ENCODE results near the gene SREK1.

DNA sequence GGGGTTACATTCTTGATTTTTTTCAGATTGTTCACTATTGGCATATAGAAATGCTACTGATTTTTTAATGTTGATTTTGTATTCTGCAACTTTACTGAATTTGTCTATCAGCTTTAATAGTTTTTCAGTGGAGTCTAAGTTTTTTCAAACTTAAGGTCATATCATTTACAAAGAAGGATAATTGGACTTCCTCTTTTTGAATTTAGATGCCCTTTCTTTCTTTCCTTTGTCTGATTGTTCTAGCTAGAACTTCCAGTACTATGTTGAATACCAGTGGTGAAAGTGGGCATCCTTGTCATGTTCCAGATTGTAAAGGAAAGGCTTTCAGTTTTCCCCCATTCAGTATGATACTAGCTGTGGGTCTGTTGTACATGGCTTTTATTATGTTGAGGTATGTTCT is 49.3 kb downstream of the SREK1 start:
- TF ChIP-seq CTCF (IDR thresholded peaks at IDR 0.05; ENCODE audit: control extremely low read depth in 1 of 3, insufficient read depth in 1 of 3, low read depth in 1 of 3, low read length in 3 of 3): no peak
- TF ChIP-seq MAFK (IDR thresholded peaks at IDR 0.05; ENCODE audit: low read depth, low read length): no peak
- TF ChIP-seq POLR2AphosphoS5 (IDR thresholded peaks at IDR 0.05; ENCODE audit: low read depth, low read length): no peak
- TF ChIP-seq BCL11A (IDR thresholded peaks at IDR 0.05; ENCODE audit: low read depth in 2 of 2, low read length in 2 of 2): no peak
- no peak for TF ChIP-seq KDM1A (IDR thresholded peaks at IDR 0.05; ENCODE audit: borderline replicate concordance, low read length)
